Lung (tissue), 12 donors: ENCODE results near the gene VSIG10L. TPM values are rescaled to one million over a fixed set of nuclear protein-coding genes. Genes with fewer than 3 reads are reported as not detected.

ENCODE experiments used
- ATAC-seq: fragments of 200-7000 bp; cut with Tn5 transposase; one replicate; pipeline ENCODE4 v1.9.1; 2020; ENCODE audit warnings: moderate number of reproducible peaks; ENCODE audit not compliant: insufficient read depth, low FRiP score
- DNase-seq, 3 donors: peaks; one replicate each; pipeline ENCODE4 v3.0.0-alpha.2; 2013 to 2017
- H3K27ac ChIP-seq, 2 donors: one replicate each; pipeline ENCODE4 v1.5.1; 2013; ENCODE audit warnings: mild to moderate bottlenecking in 2 of 2, moderate library complexity in 2 of 2, control low read depth in 1 of 2, inconsistent platforms in 1 of 2, low read depth in 1 of 2, low read length in 1 of 2
- H3K27me3 ChIP-seq, 3 donors: one replicate each; pipeline ENCODE4 v1.5.1; 2013; ENCODE audit warnings: low read length in 2 of 3; ENCODE audit not compliant: control insufficient read depth in 3 of 3, insufficient read depth in 3 of 3
- H3K36me3 ChIP-seq, 4 donors: one replicate each; pipeline ENCODE4 v1.5.1; 2013; ENCODE audit warnings: low read length in 4 of 4, mild to moderate bottlenecking in 1 of 4, moderate library complexity in 1 of 4; ENCODE audit not compliant: control insufficient read depth in 4 of 4, insufficient read depth in 4 of 4
- H3K4me1 ChIP-seq, 5 donors: one replicate each; pipeline ENCODE4 v1.5.1; 2013; ENCODE audit warnings: low read length in 5 of 5, mild to moderate bottlenecking in 2 of 5, moderate library complexity in 1 of 5; ENCODE audit not compliant: control insufficient read depth in 5 of 5, insufficient read depth in 5 of 5
- H3K4me3 ChIP-seq: one replicate; pipeline ENCODE4 v1.5.1; 2013; ENCODE audit warnings: mild to moderate bottlenecking, control low read depth, moderate library complexity
- H3K9ac ChIP-seq, 2 donors: one replicate each; pipeline ENCODE4 v1.5.1; 2013; ENCODE audit warnings: low read length in 2 of 2, control low read depth in 1 of 2; ENCODE audit not compliant: insufficient read depth in 1 of 2
- H3K9me3 ChIP-seq, 4 donors: one replicate each; pipeline ENCODE4 v1.5.1; 2013; ENCODE audit warnings: low read length in 3 of 4, mild to moderate bottlenecking in 1 of 4, moderate library complexity in 1 of 4; ENCODE audit not compliant: control insufficient read depth in 4 of 4, insufficient read depth in 3 of 4
- CTCF ChIP-seq: IDR thresholded peaks from 2 replicates; pipeline ENCODE4 v1.5.1; 2012; ENCODE audit warnings: mild to moderate bottlenecking; ENCODE audit errors: control extremely low read depth, extremely low read depth
- WGBS, 2 donors: extraction: QIAGEN DNeasy Blood & Tissue Kit; methylation state at CpG; one replicate each; pipeline ENCODE4 v1.1.7; 2013; 5-methylcytosine and 5-hydroxymethylcytosine counted together
- polyA plus RNA-seq, 2 donors: library from polyadenylated mRNA; stranded (reverse); fragments of 200-250 nt; gene quantifications; one replicate each; pipeline ENCODE4 v1.2.1, GENCODE V29; 2013
- total RNA-seq, 2 donors: library from RNA; depleted of rRNA in 1 of 2; stranded (reverse); fragments of >200 nt in 1 of 2; gene quantifications; one replicate each; pipeline ENCODE4 v1.2.1, GENCODE V29; 2014 to 2021
- donor health status: control.
- donor health status: control.
- donor health status: Bipolar disorder and iron deficiency.
- donor health status: healthy.
- donor health status: DM: yes; HTN: yes; CAD: no.

VSIG10L gene
- total and polyA plus RNA-seq, 4 donors: 0.57 to 3.7 (median 2.4) TPM

- 78 to 91% methylated on average over 15 of the region's 15 CpGs for WGBS, 2 donors
- no peaks in the 10 kb centered on the region for H3K36me3 ChIP-seq
- DNase-seq (no peak), ATAC-seq (no peak)
- no peak for TF ChIP-seq CTCF
- H3K27ac ChIP-seq: no peak within 1 kb of the TSS
- no peak within 1 kb of the TSS for H3K9ac ChIP-seq
- no peaks in the 10 kb centered on the region for H3K27me3 ChIP-seq
- H3K4me3 ChIP-seq: no peak within 1 kb of the TSS
- H3K9me3 ChIP-seq: no peaks in the 10 kb centered on the region
- H3K4me1 ChIP-seq: no peaks in the 10 kb centered on the region
Observed at GRCh38 chr19:51387924-51388389, 46.0 kb upstream of the VSIG10L start, which contains the start of gene LIM2. TSS of gene LIM2 (minus strand) at chr19:51387974. CDS start at chr19:51387443, 531 bp downstream.

GRCh38 chr19:51386882-51387520 is 45.1 kb upstream of the VSIG10L start:
- no peak for DNase-seq
- H3K4me1 ChIP-seq: no peaks in the 10 kb centered on the region
- no peak overlapping the region for H3K9ac ChIP-seq
- no peak for ATAC-seq
- H3K9me3 ChIP-seq: no peaks in the 10 kb centered on the region
- H3K4me3 ChIP-seq: no peak overlapping the region
- no peak overlapping the region for H3K27ac ChIP-seq
- 85 to 97% methylated on average over 14 of the region's 14 CpGs for WGBS, 2 donors
- TF ChIP-seq CTCF: no peak
- H3K27me3 ChIP-seq: no peaks in the 10 kb centered on the region
- no peaks in the 10 kb centered on the region for H3K36me3 ChIP-seq

- no peak overlapping the region for H3K4me3 ChIP-seq
- 96 to 100% methylated on average over 4 of the region's 4 CpGs for WGBS, 2 donors
- no peak for TF ChIP-seq CTCF
- H3K9me3 ChIP-seq: peaks cover 0 to 2% (median 0%) of the 10 kb centered on the region in 4 donors
- no peak overlapping the region for H3K27ac ChIP-seq
- DNase-seq (no peak), ATAC-seq (no peak)
- H3K9ac ChIP-seq: no peak overlapping the region
- no peaks in the 10 kb centered on the region for H3K36me3 ChIP-seq
- no peaks in the 10 kb centered on the region for H3K4me1 ChIP-seq
- no peaks in the 10 kb centered on the region for H3K27me3 ChIP-seq
Observed at GRCh38 chr19:51382004-51382403, 40.1 kb upstream of the VSIG10L start.

- no peak overlapping the region for H3K9ac ChIP-seq
- TF ChIP-seq CTCF: no peak
- H3K4me3 ChIP-seq: no peak overlapping the region
- DNase-seq: no peak
- WGBS, 2 donors: 92 to 95% methylated on average over 9 of the region's 9 CpGs
- no peaks in the 10 kb centered on the region for H3K36me3 ChIP-seq
- no peak overlapping the region for H3K27ac ChIP-seq
- H3K27me3 ChIP-seq: no peaks in the 10 kb centered on the region
- peaks cover 0 to 2% (median 0%) of the 10 kb centered on the region in 4 donors for H3K9me3 ChIP-seq
- no peak for ATAC-seq
- no peaks in the 10 kb centered on the region for H3K4me1 ChIP-seq
Observed at GRCh38 chr19:51380379-51380778, 38.4 kb upstream of the VSIG10L start.
